PC-9 (cell line): Measurements from ENCODE around the gene KIDINS220.

Experiments
- EZH2 ChIP-seq: fragments of 200-600 bp; sonication (generic); IDR thresholded peaks from 2 replicates; pipeline ENCODE4 v1.8.0; 2017; ENCODE audit warnings: antibody characterized with exemption, low read depth
- TF ChIP-seq, protein P1 (sequence below): fragments of 200-600 bp; sonication (generic); conservative IDR thresholded peaks from 2 replicates; pipeline ENCODE4 v1.6.1; 2017; ENCODE audit warnings: mixed run types, antibody characterized with exemption, mild to moderate bottlenecking, moderate library complexity

DNA sequence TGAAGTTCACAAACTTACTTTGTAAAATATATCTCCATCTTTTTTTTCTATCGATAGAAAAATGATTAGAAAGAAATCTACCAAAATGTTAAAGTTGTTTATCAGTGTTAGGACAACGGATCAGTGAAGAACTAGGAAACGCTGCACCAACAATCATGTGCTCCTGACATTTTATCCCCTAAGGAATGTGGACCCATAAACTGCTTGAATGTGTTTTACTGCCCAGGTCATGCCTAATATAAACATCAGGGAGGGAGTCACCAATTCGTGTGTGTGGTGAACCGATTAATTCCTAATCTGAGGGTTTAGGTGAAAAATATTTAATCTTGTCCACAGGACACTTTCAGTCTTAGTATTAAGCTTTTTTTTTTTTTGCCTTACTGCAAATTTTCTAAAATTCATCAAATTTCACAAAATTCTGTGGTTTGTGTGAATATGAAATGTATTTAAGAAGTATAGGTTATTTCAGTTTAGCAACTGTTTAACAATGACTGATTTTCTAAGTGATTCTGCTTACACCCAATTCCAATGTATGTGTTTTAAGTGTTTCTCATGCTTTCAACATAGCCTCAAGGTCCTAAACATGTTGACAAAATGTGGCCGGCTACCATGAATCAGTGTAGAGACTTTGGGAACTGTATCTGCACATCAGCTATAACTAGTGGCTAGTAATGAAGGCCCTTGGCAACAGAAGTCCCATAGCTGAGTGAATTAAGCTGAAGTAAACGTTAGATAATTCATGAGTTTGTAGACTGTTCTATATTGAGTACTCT lies 11.1 kb upstream of the KIDINS220 start:
- TF ChIP-seq, protein P1, sequence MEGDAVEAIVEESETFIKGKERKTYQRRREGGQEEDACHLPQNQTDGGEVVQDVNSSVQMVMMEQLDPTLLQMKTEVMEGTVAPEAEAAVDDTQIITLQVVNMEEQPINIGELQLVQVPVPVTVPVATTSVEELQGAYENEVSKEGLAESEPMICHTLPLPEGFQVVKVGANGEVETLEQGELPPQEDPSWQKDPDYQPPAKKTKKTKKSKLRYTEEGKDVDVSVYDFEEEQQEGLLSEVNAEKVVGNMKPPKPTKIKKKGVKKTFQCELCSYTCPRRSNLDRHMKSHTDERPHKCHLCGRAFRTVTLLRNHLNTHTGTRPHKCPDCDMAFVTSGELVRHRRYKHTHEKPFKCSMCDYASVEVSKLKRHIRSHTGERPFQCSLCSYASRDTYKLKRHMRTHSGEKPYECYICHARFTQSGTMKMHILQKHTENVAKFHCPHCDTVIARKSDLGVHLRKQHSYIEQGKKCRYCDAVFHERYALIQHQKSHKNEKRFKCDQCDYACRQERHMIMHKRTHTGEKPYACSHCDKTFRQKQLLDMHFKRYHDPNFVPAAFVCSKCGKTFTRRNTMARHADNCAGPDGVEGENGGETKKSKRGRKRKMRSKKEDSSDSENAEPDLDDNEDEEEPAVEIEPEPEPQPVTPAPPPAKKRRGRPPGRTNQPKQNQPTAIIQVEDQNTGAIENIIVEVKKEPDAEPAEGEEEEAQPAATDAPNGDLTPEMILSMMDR, result no peak
- TF ChIP-seq EZH2, result no peak
